Fibroblast of lung (primary cell): ENCODE results near the gene SDK1. TPM values are rescaled to one million over a fixed set of nuclear protein-coding genes. Genes with fewer than 3 reads are reported as not detected.

ENCODE experiments used
- DNase-seq, 2 donors: peaks; one replicate each; pipeline versions ENCODE4 v3.0.0 to v3.0.0-alpha.2; 2010; ENCODE audit warnings: low read depth in 2 of 2
- H2AFZ ChIP-seq: 2 replicates; pipeline ENCODE4 v1.5.1; 2012; ENCODE audit warnings: low read length, control low read depth, inconsistent platforms
- H3K27ac ChIP-seq: 2 replicates; pipeline ENCODE4 v1.5.1; 2011; ENCODE audit warnings: low read length, control low read depth; ENCODE audit not compliant: insufficient read depth
- H3K27me3 ChIP-seq: 2 replicates; pipeline ENCODE4 v1.5.1; 2011; ENCODE audit warnings: mild to moderate bottlenecking, low read length; ENCODE audit not compliant: control insufficient read depth, insufficient read depth
- H3K36me3 ChIP-seq: 2 replicates; pipeline ENCODE4 v1.5.1; 2011; ENCODE audit warnings: low read length; ENCODE audit not compliant: control insufficient read depth, insufficient read depth
- H3K4me1 ChIP-seq: 2 replicates; pipeline ENCODE4 v1.5.1; 2011; ENCODE audit warnings: low read length; ENCODE audit not compliant: control insufficient read depth, insufficient read depth; ENCODE audit errors: extremely low read depth
- H3K4me2 ChIP-seq: 2 replicates; pipeline ENCODE4 v1.5.1; 2011; ENCODE audit warnings: low read length, control low read depth; ENCODE audit not compliant: insufficient read depth; ENCODE audit errors: extremely low read depth
- H3K4me3 ChIP-seq, 4 experiments: fragments of 200-600 bp in 1 of 4; sonication (generic) in 1 of 4; replicated peaks in 1 of 4; 2 replicates each; pipeline ENCODE4 v1.5.1; 2011 to 2016; ENCODE audit warnings: low read length in 4 of 4, low read depth in 3 of 4, mild to moderate bottlenecking in 3 of 4, control low read depth in 2 of 4, inconsistent platforms in 1 of 4, mixed read lengths in 1 of 4; ENCODE audit not compliant: insufficient read depth in 1 of 4; ENCODE audit errors: control extremely low read depth in 1 of 4
- H3K79me2 ChIP-seq: 2 replicates; pipeline ENCODE4 v1.5.1; 2012; ENCODE audit warnings: mild to moderate bottlenecking, low read length, inconsistent platforms; ENCODE audit not compliant: control insufficient read depth, insufficient read depth
- H3K9ac ChIP-seq: 2 replicates; pipeline ENCODE4 v1.5.1; 2011; ENCODE audit warnings: mild to moderate bottlenecking, low read length, control low read depth; ENCODE audit not compliant: insufficient read depth
- H3K9me3 ChIP-seq: 2 replicates; pipeline ENCODE4 v1.5.1; 2012; ENCODE audit warnings: low read depth, low read length; ENCODE audit not compliant: control insufficient read depth, insufficient read depth
- H4K20me1 ChIP-seq: 2 replicates; pipeline ENCODE4 v1.5.1; 2011; ENCODE audit warnings: low read length; ENCODE audit not compliant: control insufficient read depth, insufficient read depth; ENCODE audit errors: extremely low read depth
- CTCF ChIP-seq, 2 donors: IDR thresholded peaks in 1 of 2; conservative IDR thresholded peaks in 1 of 2; 1 replicate in 1 of 2; 2 replicates in 1 of 2; pipeline ENCODE4 v1.5.1; 2011 to 2012; ENCODE audit warnings: low read length in 2 of 2, control low read depth in 1 of 2, inconsistent platforms in 1 of 2, low read depth in 1 of 2, mild to moderate bottlenecking in 1 of 2
- EZH2 ChIP-seq: IDR thresholded peaks from 2 replicates; pipeline ENCODE4 v1.5.1; 2012; ENCODE audit warnings: low read length, control low read depth, mild to moderate bottlenecking; ENCODE audit errors: missing control alignments
- polyA plus RNA-seq, 2 donors: library from polyadenylated mRNA; depleted of rRNA in 1 of 2; stranded (reverse) in 1 of 2; unstranded in 1 of 2; fragments of >200 nt; gene quantifications; 2 replicates each; pipeline ENCODE4 v1.2.1, GENCODE V29; 2011 to 2012; ENCODE audit warnings: missing spikeins in 1 of 2
- total RNA-seq: library from RNA; depleted of rRNA; stranded (reverse); fragments of >200 nt; gene quantifications from 2 replicates; pipeline ENCODE4 v1.2.1, GENCODE V29; 2014

The SDK1 gene
- total and polyA plus RNA-seq, 2 donors (not counting 1 experiment from before 2014, with no cell fraction given): 1.0 to 8.6 TPM

- Histone ChIP-seq H3K4me2 (no peak overlapping the region), H3K27ac (no peak overlapping the region), H3K4me3 (no peak overlapping the region), H3K9me3 (no peaks in the 10 kb centered on the region), H3K9ac (no peak overlapping the region), H3K27me3 (no peaks in the 10 kb centered on the region), H2AFZ (no peak overlapping the region), H3K4me1 (no peaks in the 10 kb centered on the region), H4K20me1 (no peaks in the 10 kb centered on the region), H3K36me3 (no peaks in the 10 kb centered on the region), H3K79me2 (no peaks in the 10 kb centered on the region)
- DNase-seq: no peak
- TF ChIP-seq CTCF (conservative IDR thresholded peaks at IDR 0.05 in 1 of 2, IDR thresholded peaks at IDR 0.05 in 1 of 2; ENCODE audit: low read depth in 1 of 2, low read length in 2 of 2) (no peak), EZH2 (no peak)
Observed at GRCh38 chr7:3591944-3592343, 290.9 kb downstream of the SDK1 start.

GRCh38 chr7:3592401-3593134 lies 291.5 kb downstream of the SDK1 start:
- no peaks in the 10 kb centered on the region for H3K9me3 ChIP-seq
- no peaks in the 10 kb centered on the region for H4K20me1 ChIP-seq
- H3K27me3 ChIP-seq: no peaks in the 10 kb centered on the region
- TF ChIP-seq EZH2 (no peak), CTCF (conservative IDR thresholded peaks at IDR 0.05 in 1 of 2, IDR thresholded peaks at IDR 0.05 in 1 of 2; ENCODE audit: low read depth in 1 of 2, low read length in 2 of 2) (no peak)
- DNase-seq: peak in 1 of 2 donors; percentile 36
- H2AFZ ChIP-seq: no peak overlapping the region
- no peak overlapping the region for H3K27ac ChIP-seq
- no peaks in the 10 kb centered on the region for H3K4me1 ChIP-seq
- no peak overlapping the region for H3K4me2 ChIP-seq
- H3K9ac ChIP-seq: no peak overlapping the region
- H3K79me2 ChIP-seq: no peaks in the 10 kb centered on the region
- peak overlapping the region in 1 of 4 experiments; percentile 4 for H3K4me3 ChIP-seq
- H3K36me3 ChIP-seq: no peaks in the 10 kb centered on the region

GRCh38 chr7:3594901-3595300 lies 293.8 kb downstream of the SDK1 start:
- no peaks in the 10 kb centered on the region for H3K27me3 ChIP-seq
- no peaks in the 10 kb centered on the region for H3K36me3 ChIP-seq
- H3K4me1 ChIP-seq: no peaks in the 10 kb centered on the region
- H4K20me1 ChIP-seq: no peaks in the 10 kb centered on the region
- no peak overlapping the region for H3K4me2 ChIP-seq
- no peak for TF ChIP-seq EZH2
- no peak for TF ChIP-seq CTCF (conservative IDR thresholded peaks at IDR 0.05 in 1 of 2, IDR thresholded peaks at IDR 0.05 in 1 of 2; ENCODE audit: low read depth in 1 of 2, low read length in 2 of 2)
- no peaks in the 10 kb centered on the region for H3K9me3 ChIP-seq
- no peak overlapping the region for H2AFZ ChIP-seq
- no peak overlapping the region for H3K9ac ChIP-seq
- no peak overlapping the region for H3K27ac ChIP-seq
- H3K79me2 ChIP-seq: no peaks in the 10 kb centered on the region
- no peak for DNase-seq
- H3K4me3 ChIP-seq: no peak overlapping the region
